Mesendoderm (in vitro differentiated cells): ENCODE measurements around the gene RAPGEF2.

Experiments used
- DNase-seq: peaks from one replicate; pipeline ENCODE4 v3.0.0; 2013
- H2AK5ac ChIP-seq: 2 replicates; pipeline ENCODE4 v1.6.1; 2013; ENCODE audit warnings: low read length, inconsistent platforms
- H2BK120ac ChIP-seq: 2 replicates; pipeline ENCODE4 v1.6.1; 2013; ENCODE audit warnings: low read depth, mild to moderate bottlenecking, low read length, moderate library complexity, mixed read lengths
- H2BK15ac ChIP-seq: replicated peaks from 2 replicates; pipeline ENCODE4 v1.6.1; 2013; ENCODE audit warnings: low read depth, mild to moderate bottlenecking, moderate library complexity
- H2BK5ac ChIP-seq: 2 replicates; pipeline ENCODE4 v1.6.1; 2013; ENCODE audit warnings: low read length, inconsistent platforms
- H3K18ac ChIP-seq: 2 replicates; pipeline ENCODE4 v1.6.1; 2013; ENCODE audit warnings: mild to moderate bottlenecking, low read length, mixed read lengths
- H3K23ac ChIP-seq: one replicate; pipeline ENCODE4 v1.6.1; 2013; ENCODE audit warnings: low read length
- H3K27ac ChIP-seq: 2 replicates; pipeline ENCODE4 v1.5.1; 2013; ENCODE audit warnings: low read depth, mild to moderate bottlenecking, inconsistent platforms, low read length, moderate library complexity
- H3K27me3 ChIP-seq: 2 replicates; pipeline ENCODE4 v1.6.1; 2013; ENCODE audit warnings: low read length, control low read depth, mild to moderate bottlenecking, inconsistent platforms; ENCODE audit not compliant: insufficient read depth, poor library complexity
- H3K36me3 ChIP-seq: 2 replicates; pipeline ENCODE4 v1.6.1; 2013; ENCODE audit warnings: low read length, inconsistent platforms; ENCODE audit not compliant: control insufficient read depth, insufficient read depth
- H3K4ac ChIP-seq: one replicate; pipeline ENCODE4 v1.6.1; 2013; ENCODE audit warnings: low read depth, mild to moderate bottlenecking, low read length, moderate library complexity
- H3K4me1 ChIP-seq: 2 replicates; pipeline ENCODE4 v1.6.1; 2013; ENCODE audit warnings: low read depth, low read length, inconsistent platforms; ENCODE audit not compliant: control insufficient read depth
- H3K4me2 ChIP-seq: 2 replicates; pipeline ENCODE4 v1.6.1; 2013; ENCODE audit warnings: low read length
- H3K4me3 ChIP-seq: 2 replicates; pipeline ENCODE4 v1.5.1; 2013; ENCODE audit warnings: mild to moderate bottlenecking, low read length
- H3K56ac ChIP-seq: one replicate; pipeline ENCODE4 v1.6.1; 2013; ENCODE audit warnings: low read length
- H3K79me1 ChIP-seq: 2 replicates; pipeline ENCODE4 v1.6.1; 2013; ENCODE audit warnings: low read length, inconsistent platforms
- H3K79me2 ChIP-seq: 2 replicates; pipeline ENCODE4 v1.6.1; 2013; ENCODE audit warnings: mild to moderate bottlenecking, low read length; ENCODE audit not compliant: control insufficient read depth, insufficient read depth
- H3K9ac ChIP-seq: 2 replicates; pipeline ENCODE4 v1.6.1; 2013; ENCODE audit warnings: low read length, inconsistent platforms
- H4K5ac ChIP-seq: one replicate; pipeline ENCODE4 v1.6.1; 2013; ENCODE audit warnings: low read length
- H4K8ac ChIP-seq: one replicate; pipeline ENCODE4 v1.6.1; 2013; ENCODE audit warnings: low read depth, mild to moderate bottlenecking, control low read depth, low read length, moderate library complexity
- WGBS: extraction: QIAGEN DNeasy Blood & Tissue Kit; methylation state at CpG from one replicate; pipeline ENCODE4 v1.1.7; 2013; ENCODE audit warnings: low lambda C conversion rate, missing lambda C conversion rate; ENCODE audit not compliant: insufficient coverage; ENCODE audit errors: extremely low coverage; 5-methylcytosine and 5-hydroxymethylcytosine counted together

The RAPGEF2 gene

GRCh38 chr4:159103384-159103990 is 608 bp downstream of the RAPGEF2 start:
- H3K36me3 ChIP-seq, result no peaks in the 10 kb centered on the region
- no peaks in the 10 kb centered on the region for H3K79me1 ChIP-seq
- peak overlapping the region; percentile 83 for H3K56ac ChIP-seq
- H3K27ac ChIP-seq, result peak overlapping the region; percentile 94
- H2AK5ac ChIP-seq, result no peak overlapping the region
- peak overlapping the region; percentile 52 for H2BK120ac ChIP-seq
- DNase-seq, result peak; percentile 61
- WGBS, result no CpG with 5 or more reads among the region's 72 CpGs
- no peak overlapping the region for H3K4me2 ChIP-seq
- peak overlapping the region; percentile 78 for H3K4me3 ChIP-seq
- H2BK5ac ChIP-seq, result peak overlapping the region; percentile 23
- H3K18ac ChIP-seq, result peak overlapping the region; percentile 94
- H3K23ac ChIP-seq, result no peak overlapping the region
- H4K8ac ChIP-seq, result no peak overlapping the region
- H3K4me1 ChIP-seq, result peaks cover 3% of the 10 kb centered on the region
- peaks cover 30% of the 10 kb centered on the region for H3K79me2 ChIP-seq
- peak overlapping the region; percentile 94 for H3K4ac ChIP-seq
- H4K5ac ChIP-seq, result no peak overlapping the region
- peak overlapping the region; percentile 88 for H3K9ac ChIP-seq
- no peaks in the 10 kb centered on the region for H3K27me3 ChIP-seq
- H2BK15ac ChIP-seq, result no peak overlapping the region

- WGBS, result no CpG with 5 or more reads among the region's 9 CpGs
- no peak overlapping the region for H2BK15ac ChIP-seq
- H3K18ac ChIP-seq, result no peak overlapping the region
- peak overlapping the region; percentile 83 for H3K27ac ChIP-seq
- H3K56ac ChIP-seq, result peak overlapping the region; percentile 84
- peak overlapping the region; percentile 72 for H3K9ac ChIP-seq
- peak overlapping the region; percentile 40 for H3K4me2 ChIP-seq
- H3K79me2 ChIP-seq, result peaks cover 43% of the 10 kb centered on the region
- no peak overlapping the region for H2AK5ac ChIP-seq
- no peak overlapping the region for H4K5ac ChIP-seq
- no peak overlapping the region for H2BK5ac ChIP-seq
- no peak overlapping the region for H2BK120ac ChIP-seq
- peak overlapping the region; percentile 59 for H3K4me3 ChIP-seq
- peaks cover 2% of the 10 kb centered on the region for H3K79me1 ChIP-seq
- no peak overlapping the region for H3K4ac ChIP-seq
- H3K23ac ChIP-seq, result peak overlapping the region; percentile 35
- H3K36me3 ChIP-seq, result no peaks in the 10 kb centered on the region
- H3K27me3 ChIP-seq, result no peaks in the 10 kb centered on the region
- H4K8ac ChIP-seq, result no peak overlapping the region
- H3K4me1 ChIP-seq, result peaks cover 3% of the 10 kb centered on the region
- DNase-seq, result peak; percentile 37
Measured at GRCh38 chr4:159104694-159105414, 2.0 kb downstream of the RAPGEF2 start.

- H4K8ac ChIP-seq, result no peak overlapping the region
- peaks cover 3% of the 10 kb centered on the region for H3K4me1 ChIP-seq
- no peaks in the 10 kb centered on the region for H3K27me3 ChIP-seq
- H3K4me2 ChIP-seq, result peak overlapping the region; percentile 40
- H3K79me1 ChIP-seq, result peaks cover 2% of the 10 kb centered on the region
- no CpG with 5 or more reads among the region's 4 CpGs for WGBS
- H3K36me3 ChIP-seq, result no peaks in the 10 kb centered on the region
- no peak overlapping the region for H2BK15ac ChIP-seq
- no peak overlapping the region for H4K5ac ChIP-seq
- H3K9ac ChIP-seq, result peak overlapping the region; percentile 72
- H2AK5ac ChIP-seq, result no peak overlapping the region
- no peak overlapping the region for H2BK5ac ChIP-seq
- H3K4me3 ChIP-seq, result peak overlapping the region; percentile 12
- no peak overlapping the region for H3K4ac ChIP-seq
- H2BK120ac ChIP-seq, result no peak overlapping the region
- no peak overlapping the region for H3K23ac ChIP-seq
- peaks cover 48% of the 10 kb centered on the region for H3K79me2 ChIP-seq
- no peak overlapping the region for H3K27ac ChIP-seq
- H3K56ac ChIP-seq, result peak overlapping the region; percentile 26
- no peak overlapping the region for H3K18ac ChIP-seq
- DNase-seq, result peak; percentile 34
Measured at GRCh38 chr4:159105761-159106243, 2.9 kb downstream of the RAPGEF2 start.

- no peak overlapping the region for H3K9ac ChIP-seq
- no peak overlapping the region for H3K4ac ChIP-seq
- H3K79me1 ChIP-seq, result peaks cover 4% of the 10 kb centered on the region
- peak overlapping the region; percentile 1 for H3K56ac ChIP-seq
- H4K5ac ChIP-seq, result no peak overlapping the region
- peaks cover 55% of the 10 kb centered on the region for H3K79me2 ChIP-seq
- no CpG with 5 or more reads among the region's 4 CpGs for WGBS
- no peaks in the 10 kb centered on the region for H3K27me3 ChIP-seq
- H3K4me1 ChIP-seq, result peaks cover 5% of the 10 kb centered on the region
- no peak overlapping the region for H3K4me3 ChIP-seq
- H2AK5ac ChIP-seq, result no peak overlapping the region
- no peak overlapping the region for H2BK15ac ChIP-seq
- no peak overlapping the region for H2BK5ac ChIP-seq
- H2BK120ac ChIP-seq, result no peak overlapping the region
- H3K36me3 ChIP-seq, result no peaks in the 10 kb centered on the region
- H3K4me2 ChIP-seq, result no peak overlapping the region
- no peak for DNase-seq
- H3K27ac ChIP-seq, result no peak overlapping the region
- H4K8ac ChIP-seq, result no peak overlapping the region
- no peak overlapping the region for H3K18ac ChIP-seq
- no peak overlapping the region for H3K23ac ChIP-seq
Measured at GRCh38 chr4:159106636-159107035, 3.8 kb downstream of the RAPGEF2 start.

GRCh38 chr4:159107203-159107925 is 4.5 kb downstream of the RAPGEF2 start:
- Histone ChIP-seq H3K9ac (no peak overlapping the region), H3K27ac (no peak overlapping the region), H2AK5ac (no peak overlapping the region), H4K8ac (no peak overlapping the region), H3K27me3 (no peaks in the 10 kb centered on the region), H3K36me3 (no peaks in the 10 kb centered on the region), H3K56ac (no peak overlapping the region), H3K18ac (no peak overlapping the region), H2BK15ac (no peak overlapping the region), H3K79me1 (peaks cover 6% of the 10 kb centered on the region), H3K4me2 (no peak overlapping the region), H4K5ac (no peak overlapping the region), H3K79me2 (peaks cover 61% of the 10 kb centered on the region), H3K23ac (no peak overlapping the region), H2BK120ac (no peak overlapping the region), H2BK5ac (no peak overlapping the region), H3K4ac (no peak overlapping the region), H3K4me1 (peaks cover 2% of the 10 kb centered on the region), H3K4me3 (no peak overlapping the region)
- no CpG with 5 or more reads among the region's 2 CpGs for WGBS
- no peak for DNase-seq
